PC-3 (cell line): ENCODE measurements around the gene GGA3. TPM values are rescaled to one million over a fixed set of nuclear protein-coding genes. Genes with fewer than 3 reads are reported as not detected.
A peak's percentile ranks its signal among the peaks of the same experiment; 100 is the strongest.
"Not testable (repeated sequence)": the region's sequence is repeated elsewhere in the genome, so short reads cannot be mapped to it uniquely, and the experiment has no call there.

Experiments used
- ATAC-seq: fragments of 200-7000 bp; cut with Tn5 transposase; 2 replicates; pipeline ENCODE4 v1.9.1; 2020; ENCODE audit warnings: mild to moderate bottlenecking, moderate library complexity
- BruUV-seq: library from RNA; stranded (reverse); fragments of 400-500 nt; replicated peaks from 2 replicates; lab custom pipeline; 2021; lab: Mats Ljungman, UMichigan
- CTCF ChIA-PET: fragments of 300-600 bp; sonication (Branson Sonifier 250); formaldehyde crosslinking; loops from one replicate; lab custom pipeline; 2022; ENCODE audit warnings: antibody characterized with exemption; lab: Charles Lee
- POLR2A ChIA-PET: fragments of 300-600 bp; sonication (Branson Sonifier 250); formaldehyde crosslinking; loops from one replicate; lab custom pipeline; 2022; ENCODE audit warnings: antibody characterized with exemption; ENCODE audit not compliant: unreplicated experiment; lab: Charles Lee
- DNase-seq: peaks from one replicate; pipeline ENCODE4 v3.0.0-alpha.2; 2015
- H2AFZ ChIP-seq: fragments of 300-600 bp; sonication (generic); 2 replicates; pipeline ENCODE4 v1.6.0; 2016; ENCODE audit warnings: antibody characterized with exemption, low read length
- H3F3A ChIP-seq: fragments of 300-600 bp; sonication (generic); one replicate; pipeline ENCODE4 v1.6.0; 2017; ENCODE audit warnings: antibody characterized with exemption, low read length, control low read depth, mild to moderate bottlenecking; ENCODE audit not compliant: unreplicated experiment
- H3K27ac ChIP-seq: fragments of 300-600 bp; sonication (generic); 2 replicates; pipeline ENCODE4 v1.5.1; 2016; ENCODE audit warnings: mild to moderate bottlenecking, low read length
- H3K27me3 ChIP-seq: fragments of 300-600 bp; sonication (generic); 2 replicates; pipeline ENCODE4 v1.6.1; 2016; ENCODE audit warnings: low read length, mixed read lengths
- H3K36me3 ChIP-seq: fragments of 300-600 bp; sonication (generic); 2 replicates; pipeline ENCODE4 v1.6.1; 2016; ENCODE audit warnings: low read depth, mixed run types, low read length, mixed read lengths
- H3K4me1 ChIP-seq: fragments of 300-600 bp; sonication (generic); 2 replicates; pipeline ENCODE4 v1.5.1; 2016; ENCODE audit warnings: low read length; ENCODE audit not compliant: insufficient read depth
- H3K4me2 ChIP-seq: fragments of 300-600 bp; sonication (generic); 2 replicates; pipeline ENCODE4 v1.6.0; 2016; ENCODE audit warnings: low read length
- H3K4me3 ChIP-seq: fragments of 300-600 bp; sonication (generic); 2 replicates; pipeline ENCODE4 v1.5.1; 2016; ENCODE audit warnings: mild to moderate bottlenecking, low read length, mixed read lengths
- H3K79me2 ChIP-seq: fragments of 300-600 bp; sonication (generic); 2 replicates; pipeline ENCODE4 v1.6.1; 2017; ENCODE audit warnings: low read length, mixed read lengths
- H3K9ac ChIP-seq: fragments of 300-600 bp; sonication (generic); 2 replicates; pipeline ENCODE4 v1.6.0; 2016; ENCODE audit warnings: mild to moderate bottlenecking, low read length
- H3K9me2 ChIP-seq: fragments of 300-600 bp; sonication (generic); replicated peaks from 2 replicates; pipeline ENCODE4 v1.6.1; 2016; ENCODE audit warnings: mixed run types, low read length, mixed read lengths
- H3K9me3 ChIP-seq: fragments of 300-600 bp; sonication (generic); 2 replicates; pipeline ENCODE4 v1.6.1; 2016; ENCODE audit warnings: low read length, mixed read lengths
- H4K20me1 ChIP-seq: fragments of 300-600 bp; sonication (generic); 2 replicates; pipeline ENCODE4 v1.6.1; 2016; ENCODE audit warnings: low read length, mixed read lengths
- EZH2 ChIP-seq: fragments of 300-600 bp; sonication (generic); IDR thresholded peaks from one replicate; pipeline ENCODE4 v1.6.1; 2017; ENCODE audit warnings: antibody characterized with exemption, mild to moderate bottlenecking, low read length; ENCODE audit not compliant: unreplicated experiment
- intact Hi-C: fragments of 100-400 bp; cut with micrococcal nuclease; formaldehyde crosslinking; loops from 2 replicates; pipeline ENCODE4 v1.9.0; 2023
- total RNA-seq: library from RNA; depleted of rRNA; stranded (reverse); fragments of >200 nt; gene quantifications from 2 replicates; pipeline ENCODE4 v1.2.3, GENCODE V29; 2014
- TF ChIP-seq, protein P1 (sequence below): fragments of 300-600 bp; sonication (generic); conservative IDR thresholded peaks from 2 replicates; pipeline ENCODE4 v1.5.1; 2017; ENCODE audit warnings: antibody characterized with exemption, low read depth, mild to moderate bottlenecking, low read length

Gene GGA3
- total RNA-seq, 1 experiment from 2014 or later, result 38.8 TPM

DNA sequence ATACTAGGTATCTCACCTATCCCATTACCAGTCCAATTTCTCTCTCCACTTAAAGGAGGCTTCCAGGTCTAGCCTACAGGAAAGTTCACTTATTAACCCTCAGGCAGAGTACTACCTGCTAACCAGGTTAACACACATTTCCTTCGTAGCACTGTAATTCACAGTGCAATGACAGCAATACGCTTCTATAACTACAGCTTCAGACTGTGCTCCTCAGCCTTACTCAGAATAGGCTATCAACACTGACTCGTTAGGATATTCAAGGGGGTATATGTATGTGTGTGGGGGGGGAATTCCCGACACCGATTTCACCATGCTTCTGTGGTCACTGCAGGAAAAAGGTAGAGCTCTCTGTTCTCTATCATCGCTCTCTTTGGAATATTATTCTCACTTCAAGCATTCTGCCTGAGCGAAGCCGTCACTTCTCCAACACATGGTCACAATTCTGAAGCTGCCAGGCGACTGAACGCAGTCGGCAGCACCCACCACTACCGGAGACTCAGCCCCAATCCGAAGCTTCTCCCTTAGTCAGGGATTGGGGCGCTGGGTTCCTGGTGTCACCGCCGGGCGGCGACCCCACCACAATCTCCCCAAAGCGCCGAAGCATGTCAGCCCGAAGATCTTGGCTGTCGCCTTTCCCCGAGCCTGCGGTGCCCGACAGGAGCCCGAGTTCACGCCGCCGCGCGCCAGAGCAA, 618 bp downstream of the GGA3 start:
- Histone ChIP-seq H3F3A (no peaks in the 10 kb centered on the region), H3K4me3 (peak overlapping the region; percentile 96), H3K9me3 (no peaks in the 10 kb centered on the region), H3K4me1 (peaks cover 21% of the 10 kb centered on the region), H3K27ac (peak overlapping the region; percentile 88), H3K79me2 (peaks cover 68% of the 10 kb centered on the region), H3K36me3 (peaks cover 12% of the 10 kb centered on the region; the same call in 1 of the 2 replicates), H3K9ac (peak overlapping the region; percentile 98), H3K9me2 (no peaks in the 10 kb centered on the region), H3K27me3 (no peaks in the 10 kb centered on the region), H4K20me1 (no peaks in the 10 kb centered on the region), H3K4me2 (peak overlapping the region; percentile 95), H2AFZ (peak overlapping the region; percentile 83)
- ATAC-seq (peak; percentile 11; the same call in 1 of the 2 replicates), DNase-seq (peak; percentile 20)
- POLR2A ChIA-PET, result interaction anchor here (0.6 to 2.3 kb wide), 3 partner anchors 10 to 71 kb away, joined by 3 to 25 read pairs (median 3); partner anchors contain the start of genes MIF4GD and SLC25A19
- CTCF ChIA-PET, result interaction anchor here (0.5 to 4.4 kb wide), 4 partner anchors 10 to 89 kb away, joined by 3 to 27 read pairs (median 3); partner anchors contain the start of gene MIF4GD
- intact Hi-C loops, result loop anchor here (1.0 kb wide), 1 partner anchor 10 kb away; no protein-coding TSS in a partner anchor
- TSS peak; percentile 66 for BruUV-seq
- TF ChIP-seq EZH2, result no peak
- TF ChIP-seq, protein P1, sequence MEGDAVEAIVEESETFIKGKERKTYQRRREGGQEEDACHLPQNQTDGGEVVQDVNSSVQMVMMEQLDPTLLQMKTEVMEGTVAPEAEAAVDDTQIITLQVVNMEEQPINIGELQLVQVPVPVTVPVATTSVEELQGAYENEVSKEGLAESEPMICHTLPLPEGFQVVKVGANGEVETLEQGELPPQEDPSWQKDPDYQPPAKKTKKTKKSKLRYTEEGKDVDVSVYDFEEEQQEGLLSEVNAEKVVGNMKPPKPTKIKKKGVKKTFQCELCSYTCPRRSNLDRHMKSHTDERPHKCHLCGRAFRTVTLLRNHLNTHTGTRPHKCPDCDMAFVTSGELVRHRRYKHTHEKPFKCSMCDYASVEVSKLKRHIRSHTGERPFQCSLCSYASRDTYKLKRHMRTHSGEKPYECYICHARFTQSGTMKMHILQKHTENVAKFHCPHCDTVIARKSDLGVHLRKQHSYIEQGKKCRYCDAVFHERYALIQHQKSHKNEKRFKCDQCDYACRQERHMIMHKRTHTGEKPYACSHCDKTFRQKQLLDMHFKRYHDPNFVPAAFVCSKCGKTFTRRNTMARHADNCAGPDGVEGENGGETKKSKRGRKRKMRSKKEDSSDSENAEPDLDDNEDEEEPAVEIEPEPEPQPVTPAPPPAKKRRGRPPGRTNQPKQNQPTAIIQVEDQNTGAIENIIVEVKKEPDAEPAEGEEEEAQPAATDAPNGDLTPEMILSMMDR, result peak; percentile 19; the same call in 1 of the 2 replicates

DNA sequence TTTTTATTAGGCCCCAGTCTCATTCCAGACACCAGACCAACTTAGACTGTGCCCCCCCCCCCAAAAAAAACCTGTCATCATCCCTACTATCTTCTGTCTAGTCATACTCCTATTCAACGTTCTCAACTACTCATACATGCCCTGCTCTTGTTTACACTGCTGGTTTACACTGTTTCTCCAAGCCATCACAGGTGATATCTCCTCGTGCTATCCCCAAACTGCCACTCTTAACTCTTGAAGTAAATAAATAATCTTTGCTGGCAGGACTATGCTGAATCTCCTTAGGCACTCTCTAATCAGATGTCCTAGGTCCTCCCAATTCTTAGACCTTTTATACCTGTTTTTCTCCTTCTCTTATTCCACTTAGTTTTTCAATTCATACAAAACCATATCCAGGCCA, 4.2 kb downstream of the GGA3 start:
- intact Hi-C loops, POLR2A ChIA-PET, H3K36me3 ChIP-seq, H3K9ac ChIP-seq, BruUV-seq, H2AFZ ChIP-seq, H3K9me2 ChIP-seq, ATAC-seq, H3K27me3 ChIP-seq, H3K27ac ChIP-seq, H3F3A ChIP-seq, CTCF ChIA-PET, H3K4me2 ChIP-seq, H4K20me1 ChIP-seq, H3K9me3 ChIP-seq, DNase-seq, H3K4me3 ChIP-seq: not testable (repeated sequence)
- Histone ChIP-seq H3K4me1 (peaks cover 14% of the 10 kb centered on the region; the same call in 1 of the 2 replicates), H3K79me2 (peaks cover 58% of the 10 kb centered on the region)

DNA sequence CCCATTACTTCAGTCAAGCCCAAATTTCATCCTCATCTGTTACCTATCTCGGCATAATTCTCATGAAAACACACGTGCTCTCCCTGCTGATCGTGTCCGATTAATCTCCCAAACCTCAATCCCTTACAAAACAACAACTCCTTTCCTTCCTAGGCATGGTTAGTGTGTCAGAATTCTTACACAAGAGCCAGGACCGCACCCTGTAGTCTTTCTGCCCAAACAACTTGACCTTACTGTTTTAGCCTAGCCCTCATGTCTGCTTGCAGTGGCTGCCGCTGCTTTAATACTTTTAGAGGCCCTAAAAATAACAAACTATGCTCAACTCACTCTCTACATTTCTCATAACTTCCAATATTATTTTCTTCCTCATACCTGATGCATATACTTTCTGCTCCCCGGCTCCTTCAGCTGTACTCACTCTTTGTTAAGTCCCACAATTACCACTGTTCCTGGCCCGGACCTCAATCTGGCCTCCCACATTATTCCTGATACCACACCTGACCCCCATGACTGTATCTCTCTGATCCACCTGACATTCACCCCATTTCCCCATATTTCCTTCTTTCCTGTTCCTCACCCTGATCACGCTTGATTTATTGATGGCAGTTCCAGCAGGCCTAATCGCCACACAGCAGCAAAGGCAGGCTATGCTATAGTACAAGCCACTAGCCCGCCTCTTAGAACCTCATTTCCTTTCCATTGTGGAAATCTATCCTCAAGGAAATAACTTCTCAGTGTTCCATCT, 5.3 kb downstream of the GGA3 start:
- ATAC-seq, DNase-seq, CTCF ChIA-PET, H4K20me1 ChIP-seq, POLR2A ChIA-PET, H3K9ac ChIP-seq, intact Hi-C loops, H3K9me3 ChIP-seq, H3K27ac ChIP-seq, H3K36me3 ChIP-seq, H3F3A ChIP-seq, H3K4me3 ChIP-seq, H3K27me3 ChIP-seq, H3K9me2 ChIP-seq, H3K4me2 ChIP-seq, H2AFZ ChIP-seq, BruUV-seq: not testable (repeated sequence)
- H3K79me2 ChIP-seq, result peaks cover 62% of the 10 kb centered on the region
- peaks cover 14% of the 10 kb centered on the region; the same call in 1 of the 2 replicates for H3K4me1 ChIP-seq
